NCI-H748 (cell line): ENCODE results near the gene IL17RA.

ENCODE experiments used
- DNase-seq: peaks from one replicate; lab custom pipeline; 2025; ENCODE audit not compliant: unreplicated experiment; lab: John Stamatoyannopoulos, UW

IL17RA gene

DNA sequence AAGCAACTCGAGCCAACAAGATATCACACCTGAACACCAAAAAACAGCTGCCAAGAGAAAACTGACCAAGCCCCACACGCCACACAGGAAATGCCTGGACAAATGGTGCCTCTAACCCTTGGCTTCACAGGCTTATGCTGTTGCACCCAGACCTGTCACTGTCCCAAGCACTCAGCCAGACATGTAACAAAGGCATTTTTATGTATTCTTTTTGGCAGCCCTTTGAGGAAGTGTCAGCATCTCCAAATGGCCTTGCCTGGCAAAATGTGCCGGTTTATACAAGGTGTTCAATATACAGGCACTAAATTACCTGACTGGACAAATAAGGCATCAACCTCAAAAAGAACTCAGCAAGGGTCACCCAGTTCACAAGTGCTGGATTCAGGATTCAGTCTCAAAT is 68.2 kb downstream of the IL17RA start:
- DNase-seq = no peak

DNA sequence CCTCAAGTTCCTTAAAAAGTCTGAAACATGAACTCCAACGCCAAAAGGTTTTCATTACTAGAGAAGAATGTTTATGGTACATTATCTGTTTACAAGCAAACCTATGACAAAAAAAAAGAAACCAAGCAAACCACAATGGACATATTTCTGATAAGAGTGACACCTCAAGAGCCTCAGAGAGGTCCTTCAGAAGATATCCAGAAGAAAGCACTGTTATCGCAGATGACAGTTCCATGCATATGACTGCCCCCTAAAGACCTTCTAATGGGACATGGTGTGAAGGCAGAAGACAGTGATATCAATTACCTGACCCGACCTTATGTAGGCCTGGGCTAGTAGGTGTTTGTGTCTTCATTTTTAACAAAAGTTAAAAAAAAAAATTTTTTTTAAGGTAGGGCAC is 71.1 kb downstream of the IL17RA start:
- no peak for DNase-seq

GRCh38 chr22:17157714-17158113 is 72.9 kb downstream of the IL17RA start:
- no peak for DNase-seq

DNA sequence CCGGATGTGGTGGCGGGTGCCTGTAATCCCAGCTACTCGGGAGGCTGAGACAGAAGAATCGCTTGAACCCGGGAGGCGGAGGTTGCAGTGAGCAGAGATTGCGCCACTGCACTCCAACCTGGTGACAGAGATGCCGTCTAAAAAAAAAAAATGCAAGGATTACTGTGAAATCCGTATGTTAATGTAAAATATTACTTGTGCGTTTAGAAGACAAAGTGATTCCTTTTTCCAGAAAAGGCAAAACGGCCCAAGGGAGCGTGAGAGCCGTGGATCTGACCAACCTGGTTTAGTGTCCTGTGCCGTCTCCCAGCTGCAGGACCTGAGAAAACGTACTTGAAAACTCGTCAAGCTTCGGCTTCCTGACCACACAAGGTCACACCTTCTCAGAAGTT is 73.4 kb downstream of the IL17RA start:
- no peak for DNase-seq

GRCh38 chr22:17158568-17159503 is 74.0 kb downstream of the IL17RA start, which contains the start of gene HDHD5:
Gene HDHD5, minus strand, starts transcription at chr22:17159277. Its CDS starts 26 bp downstream, at chr22:17159251.
- DNase-seq = peak; percentile 87

DNA sequence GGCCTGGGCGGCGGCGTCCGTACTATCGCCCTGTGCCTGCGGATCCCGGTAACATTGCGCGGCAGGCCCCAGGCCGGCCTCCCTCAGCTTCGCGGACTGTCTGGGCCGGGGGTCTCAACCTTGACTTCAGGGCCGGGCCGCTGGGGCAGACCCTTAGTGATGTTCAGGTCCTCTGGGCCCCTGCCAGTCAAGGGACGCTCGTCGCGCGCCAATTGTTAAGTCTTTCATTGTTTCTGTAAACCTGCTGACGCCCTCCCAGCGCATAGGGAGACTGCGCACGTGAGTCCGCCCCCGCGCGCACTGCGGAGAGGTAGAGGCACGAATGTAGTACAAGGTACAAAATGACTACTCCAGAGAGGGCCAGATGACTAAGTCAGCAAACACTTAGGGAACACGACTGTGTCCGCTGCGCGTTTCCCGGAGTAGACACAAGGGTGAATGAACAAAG is 74.7 kb downstream of the IL17RA start:
- DNase-seq = peak; percentile 55

DNA sequence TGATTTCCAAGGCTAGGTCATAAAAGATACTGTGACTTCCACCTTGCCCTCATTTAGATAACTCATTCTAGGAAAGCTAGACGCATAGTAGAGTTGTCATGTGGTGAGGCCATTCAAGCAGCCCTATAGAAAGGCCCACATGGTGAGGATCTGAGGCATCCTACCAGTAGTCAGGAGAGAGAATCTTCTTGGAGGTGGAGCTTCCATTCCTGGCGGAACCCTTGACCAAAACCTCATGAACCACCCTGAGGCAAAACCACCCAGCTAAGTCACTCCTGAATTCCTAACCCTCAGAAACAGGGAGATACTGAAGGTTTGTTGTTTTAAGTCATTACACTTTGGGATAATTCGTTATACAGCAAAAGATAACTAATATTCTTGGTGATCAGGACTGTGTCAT is 77.2 kb downstream of the IL17RA start:
- DNase-seq = no peak

GRCh38 chr22:17162731-17163130 is 77.9 kb downstream of the IL17RA start:
- no peak for DNase-seq

GRCh38 chr22:17164392-17165024 is 79.7 kb downstream of the IL17RA start:
- DNase-seq = no peak
